ENCODE data around the gene PLEKHH2.
"Not testable (repeated sequence)": the region's sequence is repeated elsewhere in the genome, so short reads cannot be mapped to it uniquely, and the experiment has no call there.

DNA sequence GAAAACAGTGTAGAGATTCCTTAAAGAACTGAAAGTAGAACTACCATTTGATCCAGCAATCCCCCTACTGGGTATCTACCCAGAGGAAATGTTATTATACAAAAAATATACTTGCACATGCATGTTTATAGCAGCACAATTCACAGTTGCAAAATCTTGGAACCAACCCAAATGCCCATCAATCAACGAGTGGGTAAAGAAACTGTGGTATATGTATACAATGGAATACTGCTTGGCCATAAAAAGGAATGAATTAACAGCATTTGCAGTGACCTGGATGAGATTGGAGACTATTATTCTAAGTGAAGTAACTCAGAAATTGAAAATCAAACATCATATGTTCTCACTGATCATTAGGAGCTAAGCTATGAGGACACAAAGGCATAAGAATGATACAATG, 36.5 kb upstream of the PLEKHH2 start:
- not testable (repeated sequence) for TF ChIP-seq POLR2AphosphoS5 (IDR thresholded peaks at IDR 0.05; ENCODE audit: borderline replicate concordance, low read depth, low read length); EZH2 (IDR thresholded peaks at IDR 0.05); FOXP2 (optimal IDR thresholded peaks at IDR 0.05; ENCODE audit: control extremely low read depth, extremely low read length, insufficient read depth)

Measured in SK-N-MC (cell line).